Astrocyte of the spinal cord (primary cell): ENCODE measurements around the gene NF1.

Source experiments
- DNase-seq: peaks from one replicate; pipeline ENCODE4 v3.0.0; 2011; ENCODE audit warnings: low read depth, low spot score
- H3K4me3 ChIP-seq: 2 replicates; pipeline ENCODE4 v1.5.1; 2011; ENCODE audit warnings: low read depth, mild to moderate bottlenecking, low read length, moderate library complexity
- in situ Hi-C: cut with HindIII; loops from 2 replicates; pipeline ENCODE4 v1.10.0; 2017; ENCODE audit warnings: low sequenced_read_pairs
- TF ChIP-seq, protein P1 (sequence below): IDR thresholded peaks from 2 replicates; pipeline ENCODE4 v1.5.1; 2012; ENCODE audit warnings: low read depth, mild to moderate bottlenecking, low read length, inconsistent platforms

The NF1 gene

GRCh38 chr17:31299624-31300023 is 204.8 kb downstream of the NF1 start:
- TF ChIP-seq, protein P1, sequence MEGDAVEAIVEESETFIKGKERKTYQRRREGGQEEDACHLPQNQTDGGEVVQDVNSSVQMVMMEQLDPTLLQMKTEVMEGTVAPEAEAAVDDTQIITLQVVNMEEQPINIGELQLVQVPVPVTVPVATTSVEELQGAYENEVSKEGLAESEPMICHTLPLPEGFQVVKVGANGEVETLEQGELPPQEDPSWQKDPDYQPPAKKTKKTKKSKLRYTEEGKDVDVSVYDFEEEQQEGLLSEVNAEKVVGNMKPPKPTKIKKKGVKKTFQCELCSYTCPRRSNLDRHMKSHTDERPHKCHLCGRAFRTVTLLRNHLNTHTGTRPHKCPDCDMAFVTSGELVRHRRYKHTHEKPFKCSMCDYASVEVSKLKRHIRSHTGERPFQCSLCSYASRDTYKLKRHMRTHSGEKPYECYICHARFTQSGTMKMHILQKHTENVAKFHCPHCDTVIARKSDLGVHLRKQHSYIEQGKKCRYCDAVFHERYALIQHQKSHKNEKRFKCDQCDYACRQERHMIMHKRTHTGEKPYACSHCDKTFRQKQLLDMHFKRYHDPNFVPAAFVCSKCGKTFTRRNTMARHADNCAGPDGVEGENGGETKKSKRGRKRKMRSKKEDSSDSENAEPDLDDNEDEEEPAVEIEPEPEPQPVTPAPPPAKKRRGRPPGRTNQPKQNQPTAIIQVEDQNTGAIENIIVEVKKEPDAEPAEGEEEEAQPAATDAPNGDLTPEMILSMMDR: no peak
- in situ Hi-C loops: no loop called here
- no peak for DNase-seq
- no peak overlapping the region for H3K4me3 ChIP-seq

DNA sequence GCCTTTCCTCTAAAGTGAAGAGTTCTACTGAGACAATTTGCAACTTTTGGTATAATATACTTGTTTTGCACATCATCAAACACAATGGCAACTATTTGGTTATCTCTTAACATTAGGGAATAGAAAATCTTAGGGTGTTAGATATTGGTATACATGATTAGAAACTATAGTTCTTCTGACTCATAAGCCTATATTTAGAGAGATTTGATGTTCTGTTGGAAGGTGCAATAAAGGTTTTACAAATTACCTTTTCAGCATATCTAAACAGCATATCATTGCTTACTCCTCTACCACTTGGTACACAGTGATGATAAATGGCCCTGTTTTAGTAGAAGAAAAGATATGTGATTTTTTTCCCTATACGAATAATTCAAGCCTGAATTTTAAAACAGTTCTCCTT is 212.9 kb downstream of the NF1 start:
- DNase-seq: no peak
- in situ Hi-C loops: no loop called here
- TF ChIP-seq, protein P1: no peak
- no peak overlapping the region for H3K4me3 ChIP-seq

DNA sequence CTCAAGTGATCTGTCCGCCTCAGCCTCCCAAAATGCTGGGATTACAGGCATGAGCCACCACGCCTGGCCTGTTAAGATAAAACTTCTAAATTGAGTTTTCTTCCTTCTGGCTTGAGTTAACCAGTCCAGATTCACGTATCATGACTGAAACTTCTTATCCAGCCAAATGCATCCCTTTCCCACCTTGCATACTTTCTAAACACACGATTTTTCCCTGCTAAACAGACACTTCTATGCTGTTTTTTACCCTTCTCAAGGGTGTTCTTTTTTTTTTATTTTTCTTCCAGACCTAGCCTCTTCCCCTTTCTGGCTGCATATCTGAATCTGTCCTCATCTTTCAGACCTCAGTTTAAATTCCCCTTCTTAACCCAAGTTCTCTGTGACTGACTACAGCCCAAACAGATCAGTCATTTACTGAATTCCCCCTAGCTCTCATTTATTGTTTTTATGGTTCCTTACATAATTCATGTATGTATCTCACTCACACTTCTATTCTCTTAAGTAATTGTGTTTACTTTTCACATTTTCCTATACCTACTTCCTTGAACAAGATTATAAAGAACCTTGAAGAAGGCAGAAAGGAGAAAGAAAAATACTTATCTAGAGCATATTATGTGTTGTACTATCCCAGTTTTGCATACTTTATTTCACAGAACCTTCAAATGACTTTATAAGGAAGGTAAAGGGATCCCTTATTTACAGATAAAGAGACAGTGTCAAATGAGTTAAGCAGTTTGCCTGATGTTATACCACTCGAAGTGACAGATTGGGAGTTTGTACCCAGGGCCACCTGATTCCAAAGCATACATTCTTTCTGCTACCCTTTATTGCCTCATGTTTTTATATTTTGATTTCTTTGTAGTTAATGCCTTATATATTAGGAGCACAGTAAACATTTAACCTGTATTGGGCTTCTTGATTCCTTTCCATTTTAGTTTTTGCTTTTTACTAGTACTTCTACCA is 213.9 kb downstream of the NF1 start:
- no peak for DNase-seq

GRCh38 chr17:31309556-31309955 is 214.8 kb downstream of the NF1 start:
- in situ Hi-C loops: no loop called here

More for the DNA sequence above, 213.9 kb downstream of the NF1 start:
- TF ChIP-seq, protein P1: no peak
- in situ Hi-C loops: no loop called here
- H3K4me3 ChIP-seq: no peak overlapping the region

GRCh38 chr17:31310260-31310659 is 215.5 kb downstream of the NF1 start:
- in situ Hi-C loops: no loop called here
- no peak overlapping the region for H3K4me3 ChIP-seq
- TF ChIP-seq, protein P1: no peak
- DNase-seq: no peak

More at GRCh38 chr17:31309556-31309955, 214.8 kb downstream of the NF1 start:
- TF ChIP-seq, protein P1: no peak
- H3K4me3 ChIP-seq: no peak overlapping the region
- DNase-seq: no peak

GRCh38 chr17:31310886-31311285 is 216.1 kb downstream of the NF1 start:
- TF ChIP-seq, protein P1: no peak
- no peak for DNase-seq
- H3K4me3 ChIP-seq: no peak overlapping the region
- in situ Hi-C loops: no loop called here
